A549 (cell line): ENCODE measurements around the gene SLC16A2. TPM values are rescaled to one million over a fixed set of nuclear protein-coding genes. Genes with fewer than 3 reads are reported as not detected.

Source experiments
- ATAC-seq, 2 experiments: fragments of 200-7000 bp in 1 of 2; fragments of >200 bp in 1 of 2; cut with Nextera tagmentation in 1 of 2; cut with Tn5 transposase in 1 of 2; 3 replicates each; pipeline versions ENCODE4 v1.8.0 to v1.9.1; 2018 to 2020; ENCODE audit warnings: mild to moderate bottlenecking in 1 of 2, moderate library complexity in 1 of 2
- CTCF ChIA-PET: fragments of 300-600 bp; sonication (Branson Sonifier 250); formaldehyde crosslinking; extraction: SDS; loops from one replicate; lab custom pipeline; 2021; ENCODE audit warnings: antibody characterized with exemption, inconsistent platforms; lab: Yijun Ruan, JAX
- POLR2A ChIA-PET: fragments of 350-600 bp; formaldehyde crosslinking; extraction: SDS; loops from one replicate; lab custom pipeline; 2021; ENCODE audit warnings: antibody characterized with exemption, inconsistent platforms; lab: Yijun Ruan, JAX
- DNase-seq, 2 experiments: peaks; one replicate each; pipeline versions ENCODE4 v3.0.0 to v3.0.0-alpha.2; 2011 to 2016; ENCODE audit warnings: low read depth in 1 of 2, low spot score in 1 of 2
- FAIRE-seq: peaks from 2 replicates; lab custom pipeline; 2011; peaks lifted over from hg19 to GRCh38; lab: Jason Lieb, UNC
- H3K27ac ChIP-seq, 2 experiments: fragments of >200 bp; sonication (Bioruptor Twin); formaldehyde crosslinking; 3 replicates each; pipeline ENCODE4 v1.5.1; 2016 to 2017
- H3K4me1 ChIP-seq: fragments of >200 bp; sonication (Bioruptor Twin); formaldehyde crosslinking; 3 replicates; pipeline ENCODE4 v1.6.1; 2016
- H3K4me2 ChIP-seq: fragments of >200 bp; sonication (Bioruptor Twin); formaldehyde crosslinking; 3 replicates; pipeline ENCODE4 v1.6.1; 2016
- H3K4me3 ChIP-seq: fragments of >200 bp; sonication (Bioruptor Twin); formaldehyde crosslinking; 3 replicates; pipeline ENCODE4 v1.5.1; 2016
- H3K9me3 ChIP-seq: fragments of >200 bp; sonication (Bioruptor Twin); formaldehyde crosslinking; 3 replicates; pipeline ENCODE4 v1.6.1; 2016
- ATOH8 ChIP-seq: fragments of 250-450 bp; sonication (Bioruptor Pico); IDR thresholded peaks from 2 replicates; pipeline ENCODE4 v1.5.0; 2020; ENCODE audit warnings: low read depth, mild to moderate bottlenecking, moderate library complexity
- CBX8 ChIP-seq: fragments of 200-600 bp; sonication (generic); IDR thresholded peaks from 2 replicates; pipeline ENCODE4 v1.6.1; 2016
- CEBPB ChIP-seq, 2 experiments: fragments of >200 bp in 1 of 2; sonication (Bioruptor Twin) in 1 of 2; formaldehyde crosslinking in 1 of 2; IDR thresholded peaks; 2 replicates each; pipeline ENCODE4 v1.6.1; 2012 to 2016
- CHD2 ChIP-seq: fragments of 150-350 bp; IDR thresholded peaks from 2 replicates; pipeline ENCODE4 v1.6.1; 2014; ENCODE audit warnings: low read length; ENCODE audit not compliant: partially characterized antibody
- ELK1 ChIP-seq: fragments of 150-350 bp; IDR thresholded peaks from 2 replicates; pipeline ENCODE4 v1.6.1; 2014; ENCODE audit warnings: low read depth, mild to moderate bottlenecking, low read length
- EP300 ChIP-seq, 2 experiments: fragments of >200 bp; sonication (Bioruptor Twin); formaldehyde crosslinking; IDR thresholded peaks; 2 replicates in 1 of 2; 3 replicates in 1 of 2; pipeline ENCODE4 v1.6.1; 2016 to 2017
- FOSB ChIP-seq: fragments of 250-450 bp; sonication (Bioruptor Pico); IDR thresholded peaks from 2 replicates; pipeline ENCODE4 v1.5.0; 2020; ENCODE audit warnings: mild to moderate bottlenecking, moderate library complexity
- FOSL2 ChIP-seq, 2 experiments: fragments of 450-650 bp in 1 of 2; fragments of >200 bp in 1 of 2; sonication (Bioruptor Twin) in 1 of 2; formaldehyde crosslinking; IDR thresholded peaks; 2 replicates each; pipeline versions ENCODE4 v1.5.0 to v1.6.1; 2016 to 2020; ENCODE audit warnings: mild to moderate bottlenecking in 1 of 2, moderate library complexity in 1 of 2
- GATA3 ChIP-seq: IDR thresholded peaks from 2 replicates; pipeline ENCODE4 v1.6.1; 2012; ENCODE audit warnings: borderline replicate concordance
- HEYL ChIP-seq: fragments of 250-450 bp; sonication (Bioruptor Pico); IDR thresholded peaks from 2 replicates; pipeline ENCODE4 v1.8.0; 2021; ENCODE audit warnings: mild to moderate bottlenecking, moderate library complexity
- HOXA7 ChIP-seq: fragments of 250-450 bp; sonication (Bioruptor Pico); IDR thresholded peaks from 2 replicates; pipeline ENCODE4 v1.5.0; 2020; ENCODE audit warnings: mild to moderate bottlenecking, moderate library complexity
- HOXB13 ChIP-seq: fragments of 250-450 bp; sonication (Bioruptor Pico); IDR thresholded peaks from 2 replicates; pipeline ENCODE4 v1.5.0; 2020; ENCODE audit warnings: low read depth, mild to moderate bottlenecking, moderate library complexity
- JUN ChIP-seq, 2 experiments: fragments of >200 bp; sonication (Bioruptor Twin); formaldehyde crosslinking; IDR thresholded peaks; 2 replicates in 1 of 2; 3 replicates in 1 of 2; pipeline ENCODE4 v1.6.1; 2016 to 2017
- MAFK ChIP-seq: fragments of 450-650 bp; IDR thresholded peaks from 2 replicates; pipeline ENCODE4 v1.6.1; 2014; ENCODE audit not compliant: partially characterized antibody
- MAZ ChIP-seq: fragments of 150-350 bp; IDR thresholded peaks from 2 replicates; pipeline ENCODE4 v1.6.1; 2014; ENCODE audit warnings: antibody characterized with exemption, low read depth, low read length, borderline replicate concordance
- MYC ChIP-seq: IDR thresholded peaks from 2 replicates; pipeline ENCODE4 v1.6.1; 2012; ENCODE audit warnings: mild to moderate bottlenecking, inconsistent platforms, low read length, improper control_type of control experiment, borderline replicate concordance
- NFE2L2 ChIP-seq: fragments of 150-350 bp; conservative IDR thresholded peaks from 2 replicates; pipeline ENCODE4 v1.6.1; 2014; ENCODE audit warnings: low read length
- NPAS2 ChIP-seq: fragments of 250-450 bp; sonication (Bioruptor Pico); IDR thresholded peaks from 2 replicates; pipeline ENCODE4 v1.8.0; 2022; ENCODE audit warnings: mild to moderate bottlenecking, moderate library complexity, borderline replicate concordance
- RARB ChIP-seq: fragments of 250-450 bp; sonication (Bioruptor Pico); IDR thresholded peaks from 2 replicates; pipeline ENCODE4 v1.8.0; 2021; ENCODE audit warnings: mild to moderate bottlenecking, moderate library complexity
- RCOR1 ChIP-seq: fragments of 150-350 bp; IDR thresholded peaks from 2 replicates; pipeline ENCODE4 v1.6.1; 2014; ENCODE audit warnings: antibody characterized with exemption, low read length, low read depth
- SMC3 ChIP-seq: fragments of >200 bp; sonication (Bioruptor Twin); formaldehyde crosslinking; IDR thresholded peaks from 3 replicates; pipeline ENCODE4 v1.6.1; 2018; ENCODE audit warnings: inconsistent platforms
- TP53 ChIP-seq: fragments of 250-450 bp; sonication (Bioruptor Pico); IDR thresholded peaks from 2 replicates; pipeline ENCODE4 v1.5.0; 2021; ENCODE audit warnings: mild to moderate bottlenecking, moderate library complexity
- ZFP36 ChIP-seq: fragments of 450-650 bp; IDR thresholded peaks from 2 replicates; pipeline ENCODE4 v1.6.1; 2014; ENCODE audit warnings: borderline replicate concordance; ENCODE audit not compliant: partially characterized antibody
- ZNF302 ChIP-seq: fragments of 250-450 bp; sonication (Bioruptor Pico); IDR thresholded peaks from 2 replicates; pipeline ENCODE4 v1.9.0; 2021; ENCODE audit warnings: inconsistent platforms, mild to moderate bottlenecking, moderate library complexity
- ZSCAN20 ChIP-seq: fragments of 250-450 bp; sonication (Bioruptor Pico); IDR thresholded peaks from 2 replicates; pipeline ENCODE4 v1.8.0; 2022; ENCODE audit warnings: mild to moderate bottlenecking, moderate library complexity
- WGBS: methylation state at CpG from one replicate; pipeline ENCODE4 v1.1.6; 2017; ENCODE audit errors: missing lambda C conversion rate; 5-methylcytosine and 5-hydroxymethylcytosine counted together
- polyA plus RNA-seq, 4 experiments: library from polyadenylated mRNA; depleted of rRNA in 3 of 4; stranded (reverse); fragments of >200 nt; fragmentation: RNase III in 1 of 4; extraction: RNeasy Plus Mini Kit Qiagen cat#74134 plus additional on column Dnase treatment in 1 of 4; gene quantifications; 2 replicates in 3 of 4; 3 replicates in 1 of 4; pipeline ENCODE4 v1.2.3, GENCODE V29; 2011 to 2017
- TF ChIP-seq, protein P1 (sequence below): IDR thresholded peaks from 2 replicates; pipeline ENCODE4 v1.6.1; 2012
- TF ChIP-seq, protein P2 (sequence below): fragments of >200 bp; sonication (Bioruptor Twin); formaldehyde crosslinking; IDR thresholded peaks from 3 replicates; pipeline ENCODE4 v1.6.1; 2016
- TF ChIP-seq, protein P3 (sequence below): IDR thresholded peaks from 2 replicates; pipeline ENCODE4 v1.6.1; 2012; ENCODE audit warnings: low read depth, borderline replicate concordance
- TF ChIP-seq, protein P4 (sequence below): fragments of >200 bp; sonication (Bioruptor Twin); formaldehyde crosslinking; IDR thresholded peaks from 3 replicates; pipeline ENCODE4 v1.5.1; 2016

The SLC16A2 gene
- polyA plus RNA-seq, 2 of the 4 experiments (the other 2 are of a cell fraction), result 9.7 to 19.2 TPM

DNA sequence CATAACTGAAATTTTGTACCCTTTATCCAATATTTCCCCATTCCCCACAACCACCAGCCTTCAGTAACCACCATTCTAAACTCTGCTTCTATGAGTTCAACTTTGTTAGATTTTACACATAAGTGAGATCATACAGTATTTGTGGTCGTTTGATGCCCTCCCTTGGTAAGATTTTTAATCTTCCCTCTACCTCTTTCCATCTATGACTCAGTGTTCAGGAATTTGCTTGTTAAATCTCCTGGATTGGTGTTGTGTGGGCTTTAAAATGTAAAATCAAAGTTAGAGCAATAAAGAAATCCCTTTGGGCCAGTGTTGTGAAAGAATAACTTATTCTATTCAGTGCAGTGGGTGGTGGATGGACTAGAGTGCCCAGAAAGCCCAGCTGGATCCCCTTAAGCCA, 37.4 kb downstream of the SLC16A2 start (continued):
- TF ChIP-seq ELK1 (no peak), ZNF302 (no peak), NPAS2 (CRISPR knock-in tag) (no peak), CBX8 (no peak)
- TF ChIP-seq, all 56 proteins: peak for 4

DNA sequence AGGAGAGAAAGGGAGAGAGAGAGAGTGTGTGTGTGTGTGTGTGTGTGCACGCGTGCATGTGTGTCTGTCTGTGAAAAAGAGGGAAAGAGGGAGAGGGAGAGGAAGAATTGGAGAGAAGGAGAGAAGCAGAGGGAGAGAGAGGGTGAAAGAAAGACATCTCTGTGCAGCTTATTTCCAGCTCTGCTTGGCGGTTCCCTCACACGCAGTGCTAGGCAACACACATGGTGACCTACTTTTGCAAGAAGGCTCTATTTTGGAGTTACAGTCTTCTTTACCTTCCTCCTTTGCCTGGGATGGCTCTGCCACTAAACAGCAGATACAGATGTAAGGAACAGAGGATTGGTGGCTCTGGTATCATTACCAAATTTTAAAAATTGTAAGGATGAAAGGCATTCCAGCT, 40.1 kb downstream of the SLC16A2 start:
- 90% methylated on average over 4 of the region's 4 CpGs for WGBS
- CTCF ChIA-PET, result interaction anchor here (1.0 kb wide), 1 partner anchor 89 kb away, joined by 3 read pairs; no protein-coding TSS in a partner anchor
- DNase-seq (no peak), FAIRE-seq (no peak), ATAC-seq (no peak)
- peaks cover 5% of the 10 kb centered on the region; the same call in 1 of the 3 replicates for H3K4me1 ChIP-seq
- no peak overlapping the region for H3K27ac ChIP-seq
- POLR2A ChIA-PET, result no interaction called here
- H3K4me2 ChIP-seq, result no peak overlapping the region
- H3K4me3 ChIP-seq, result no peak overlapping the region
- TF ChIP-seq MAFK, result no peak
- no peak for TF ChIP-seq ATOH8 (CRISPR knock-in tag)
- no peak for TF ChIP-seq EP300 (IDR thresholded peaks at IDR 0.05)
- TF ChIP-seq CEBPB (IDR thresholded peaks at IDR 0.05), result no peak
- no peak for TF ChIP-seq MAZ
- no peak for TF ChIP-seq HEYL (CRISPR knock-in tag)
- no peak for TF ChIP-seq RARB (CRISPR knock-in tag)
- H3K9me3 ChIP-seq, result no peaks in the 10 kb centered on the region

DNA sequence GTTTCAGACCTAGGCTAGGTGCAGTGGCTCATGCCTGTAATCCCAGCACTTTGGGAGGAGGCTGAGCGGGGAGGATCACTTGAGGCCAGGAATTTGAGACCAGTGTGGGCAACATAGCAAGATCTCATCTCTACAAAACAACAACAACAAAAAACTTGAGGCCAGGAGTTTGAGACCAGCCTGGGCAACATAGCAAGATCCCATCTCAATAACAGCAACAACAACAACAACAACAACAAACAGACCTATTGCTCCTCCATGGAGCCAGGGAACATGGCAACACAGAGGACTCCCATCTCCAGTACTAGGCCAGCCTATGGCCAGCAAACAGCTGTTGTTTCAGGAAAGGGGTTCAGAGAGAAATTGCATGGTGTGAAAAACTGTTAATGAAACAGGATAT, 43.4 kb downstream of the SLC16A2 start:
- Histone ChIP-seq H3K4me1 (no peaks in the 10 kb centered on the region; the same call in 2 of the 3 replicates), H3K27ac (no peak overlapping the region), H3K9me3 (no peaks in the 10 kb centered on the region), H3K4me3 (no peak overlapping the region), H3K4me2 (no peak overlapping the region)
- no peak for TF ChIP-seq TP53 (CRISPR knock-in tag)
- TF ChIP-seq ZFP36, result no peak
- no peak for TF ChIP-seq HEYL (CRISPR knock-in tag)
- no peak for TF ChIP-seq ZSCAN20 (CRISPR knock-in tag)
- no peak for TF ChIP-seq NFE2L2
- no peak for TF ChIP-seq FOSL2 (IDR thresholded peaks at IDR 0.05)
- TF ChIP-seq FOSL2 (CRISPR knock-in tag; IDR thresholded peaks at IDR 0.05), result no peak
- TF ChIP-seq CHD2, result no peak
- TF ChIP-seq, protein P1, sequence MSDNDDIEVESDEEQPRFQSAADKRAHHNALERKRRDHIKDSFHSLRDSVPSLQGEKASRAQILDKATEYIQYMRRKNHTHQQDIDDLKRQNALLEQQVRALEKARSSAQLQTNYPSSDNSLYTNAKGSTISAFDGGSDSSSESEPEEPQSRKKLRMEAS, result no peak
- TF ChIP-seq RCOR1, result no peak
- no peak for TF ChIP-seq SMC3
- TF ChIP-seq MYC, result no peak
- no peak for TF ChIP-seq HOXB13 (CRISPR knock-in tag)
- no peak for TF ChIP-seq JUN (IDR thresholded peaks at IDR 0.05)
- no peak for TF ChIP-seq HOXA7 (CRISPR knock-in tag)
- TF ChIP-seq GATA3, result no peak
- TF ChIP-seq, protein P2, sequence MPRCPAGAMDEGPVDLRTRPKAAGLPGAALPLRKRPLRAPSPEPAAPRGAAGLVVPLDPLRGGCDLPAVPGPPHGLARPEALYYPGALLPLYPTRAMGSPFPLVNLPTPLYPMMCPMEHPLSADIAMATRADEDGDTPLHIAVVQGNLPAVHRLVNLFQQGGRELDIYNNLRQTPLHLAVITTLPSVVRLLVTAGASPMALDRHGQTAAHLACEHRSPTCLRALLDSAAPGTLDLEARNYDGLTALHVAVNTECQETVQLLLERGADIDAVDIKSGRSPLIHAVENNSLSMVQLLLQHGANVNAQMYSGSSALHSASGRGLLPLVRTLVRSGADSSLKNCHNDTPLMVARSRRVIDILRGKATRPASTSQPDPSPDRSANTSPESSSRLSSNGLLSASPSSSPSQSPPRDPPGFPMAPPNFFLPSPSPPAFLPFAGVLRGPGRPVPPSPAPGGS, result no peak
- TF ChIP-seq, protein P3, sequence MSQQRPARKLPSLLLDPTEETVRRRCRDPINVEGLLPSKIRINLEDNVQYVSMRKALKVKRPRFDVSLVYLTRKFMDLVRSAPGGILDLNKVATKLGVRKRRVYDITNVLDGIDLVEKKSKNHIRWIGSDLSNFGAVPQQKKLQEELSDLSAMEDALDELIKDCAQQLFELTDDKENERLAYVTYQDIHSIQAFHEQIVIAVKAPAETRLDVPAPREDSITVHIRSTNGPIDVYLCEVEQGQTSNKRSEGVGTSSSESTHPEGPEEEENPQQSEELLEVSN, result no peak
- TF ChIP-seq CEBPB (IDR thresholded peaks at IDR 0.05), result no peak
- no peak for TF ChIP-seq FOSB (CRISPR knock-in tag)
- TF ChIP-seq, protein P4, sequence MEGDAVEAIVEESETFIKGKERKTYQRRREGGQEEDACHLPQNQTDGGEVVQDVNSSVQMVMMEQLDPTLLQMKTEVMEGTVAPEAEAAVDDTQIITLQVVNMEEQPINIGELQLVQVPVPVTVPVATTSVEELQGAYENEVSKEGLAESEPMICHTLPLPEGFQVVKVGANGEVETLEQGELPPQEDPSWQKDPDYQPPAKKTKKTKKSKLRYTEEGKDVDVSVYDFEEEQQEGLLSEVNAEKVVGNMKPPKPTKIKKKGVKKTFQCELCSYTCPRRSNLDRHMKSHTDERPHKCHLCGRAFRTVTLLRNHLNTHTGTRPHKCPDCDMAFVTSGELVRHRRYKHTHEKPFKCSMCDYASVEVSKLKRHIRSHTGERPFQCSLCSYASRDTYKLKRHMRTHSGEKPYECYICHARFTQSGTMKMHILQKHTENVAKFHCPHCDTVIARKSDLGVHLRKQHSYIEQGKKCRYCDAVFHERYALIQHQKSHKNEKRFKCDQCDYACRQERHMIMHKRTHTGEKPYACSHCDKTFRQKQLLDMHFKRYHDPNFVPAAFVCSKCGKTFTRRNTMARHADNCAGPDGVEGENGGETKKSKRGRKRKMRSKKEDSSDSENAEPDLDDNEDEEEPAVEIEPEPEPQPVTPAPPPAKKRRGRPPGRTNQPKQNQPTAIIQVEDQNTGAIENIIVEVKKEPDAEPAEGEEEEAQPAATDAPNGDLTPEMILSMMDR, result no peak
- DNase-seq (no peak), FAIRE-seq (no peak), ATAC-seq (no peak)
- WGBS, result 67% methylated on average over 1 of the region's 1 CpG
- CTCF ChIA-PET, result no interaction called here
- POLR2A ChIA-PET, result no interaction called here
